Uterus (tissue), 4 donors: Measurements from ENCODE around the gene CUBN. TPM values are rescaled to one million over a fixed set of nuclear protein-coding genes. Genes with fewer than 3 reads are reported as not detected.
"Not testable (repeated sequence)": the region's sequence is repeated elsewhere in the genome, so short reads cannot be mapped to it uniquely, and the experiment has no call there.

Source experiments
- DNase-seq, 2 donors: peaks; one replicate each; pipeline ENCODE4 v3.0.0-alpha.2; 2019 to 2020
- H3K27ac ChIP-seq, 2 donors: fragments of 200-600 bp; sonication (generic); 1 replicate in 1 of 2; 2 replicates in 1 of 2; pipeline ENCODE4 v1.5.1; 2016 to 2018
- H3K27me3 ChIP-seq, 2 donors: fragments of 200-600 bp; sonication (generic); one replicate each; pipeline ENCODE4 v1.5.1; 2018 to 2019; ENCODE audit warnings: control low read depth in 1 of 2
- H3K36me3 ChIP-seq, 2 donors: fragments of 200-600 bp; sonication (generic); one replicate each; pipeline ENCODE4 v1.5.1; 2019; ENCODE audit warnings: control low read depth in 1 of 2
- H3K4me1 ChIP-seq, 2 donors: fragments of 200-600 bp; sonication (generic); one replicate each; pipeline ENCODE4 v1.5.1; 2018 to 2019; ENCODE audit warnings: control low read depth in 1 of 2
- H3K4me3 ChIP-seq, 2 donors: fragments of 200-600 bp; sonication (generic); 1 replicate in 1 of 2; 2 replicates in 1 of 2; pipeline ENCODE4 v1.5.1; 2018 to 2019; ENCODE audit warnings: mild to moderate bottlenecking in 1 of 2
- H3K9me3 ChIP-seq, 2 donors: fragments of 200-600 bp; sonication (generic); one replicate each; pipeline ENCODE4 v1.5.1; 2019; ENCODE audit warnings: control low read depth in 1 of 2
- CTCF ChIP-seq, 4 experiments: fragments of 200-600 bp in 2 of 4; fragments of 450-650 bp in 2 of 4; sonication (generic) in 2 of 4; IDR thresholded peaks; one replicate each; pipeline ENCODE4 v1.5.1; 2016 to 2019; ENCODE audit warnings: antibody characterized with exemption in 4 of 4, mild to moderate bottlenecking in 2 of 4, moderate library complexity in 1 of 4
- POLR2A ChIP-seq, 2 donors: fragments of 450-650 bp; IDR thresholded peaks; one replicate each; pipeline ENCODE4 v1.6.1; 2016; ENCODE audit warnings: antibody characterized with exemption in 2 of 2, mild to moderate bottlenecking in 1 of 2, moderate library complexity in 1 of 2
- intact Hi-C: fragments of 100-400 bp; cut with DNase I; formaldehyde crosslinking; loops from one replicate; pipeline ENCODE4 v1.15.1; 2023; ENCODE audit warnings: low total_unique reads
- total RNA-seq, 4 donors: library from RNA; depleted of rRNA in 3 of 4; stranded (reverse); fragments of >200 nt in 3 of 4; gene quantifications; one replicate each; pipeline versions ENCODE4 v1.1.0 to v1.2.4, GENCODE V29; 2014 to 2023
- donor health status: DM: yes; HTN: yes; CAD: no.

Gene CUBN
- total RNA-seq, 4 donors from 2014 or later: 3.5 to 9.5 (median 5.1) TPM

- no peak for DNase-seq
- H3K27me3 ChIP-seq: no peaks in the 10 kb centered on the region
- intact Hi-C loops: no loop called here
- no peaks in the 10 kb centered on the region for H3K9me3 ChIP-seq
- H3K4me3 ChIP-seq: no peak overlapping the region
- H3K27ac ChIP-seq: no peak overlapping the region
- TF ChIP-seq CTCF (IDR thresholded peaks at IDR 0.05) (no peak), POLR2A (IDR thresholded peaks at IDR 0.05) (no peak)
- H3K4me1 ChIP-seq: no peaks in the 10 kb centered on the region
- no peaks in the 10 kb centered on the region for H3K36me3 ChIP-seq
Observed at GRCh38 chr10:17119845-17120244, 9.8 kb downstream of the CUBN start.

DNA sequence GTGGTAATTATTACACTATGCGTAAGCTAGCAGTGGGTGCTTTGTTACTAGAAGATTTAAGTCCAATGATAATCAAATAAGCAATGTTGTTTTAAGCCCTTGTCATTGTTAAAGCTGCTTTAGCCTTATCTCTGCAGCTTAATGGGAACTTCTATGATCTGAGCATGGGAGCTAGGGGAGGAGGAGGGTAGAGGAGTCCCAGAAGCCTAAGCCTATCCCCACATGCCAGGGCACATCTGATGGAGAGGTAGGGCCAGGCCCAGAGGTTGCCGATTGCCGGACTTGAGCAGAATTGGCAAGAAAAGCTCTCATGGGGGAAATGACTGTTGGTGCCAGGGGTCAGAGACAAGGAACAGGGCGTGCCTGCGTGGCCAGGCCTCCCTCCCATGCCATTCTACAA is 13.4 kb downstream of the CUBN start:
- no peak overlapping the region for H3K4me3 ChIP-seq
- no peak for TF ChIP-seq CTCF (IDR thresholded peaks at IDR 0.05)
- no peak for TF ChIP-seq POLR2A (IDR thresholded peaks at IDR 0.05)
- H3K36me3 ChIP-seq: no peaks in the 10 kb centered on the region
- DNase-seq: peak in 1 of 2 donors; percentile 28
- H3K27me3 ChIP-seq: no peaks in the 10 kb centered on the region
- H3K27ac ChIP-seq: no peak overlapping the region
- intact Hi-C loops: no loop called here
- no peaks in the 10 kb centered on the region for H3K4me1 ChIP-seq
- H3K9me3 ChIP-seq: no peaks in the 10 kb centered on the region

DNA sequence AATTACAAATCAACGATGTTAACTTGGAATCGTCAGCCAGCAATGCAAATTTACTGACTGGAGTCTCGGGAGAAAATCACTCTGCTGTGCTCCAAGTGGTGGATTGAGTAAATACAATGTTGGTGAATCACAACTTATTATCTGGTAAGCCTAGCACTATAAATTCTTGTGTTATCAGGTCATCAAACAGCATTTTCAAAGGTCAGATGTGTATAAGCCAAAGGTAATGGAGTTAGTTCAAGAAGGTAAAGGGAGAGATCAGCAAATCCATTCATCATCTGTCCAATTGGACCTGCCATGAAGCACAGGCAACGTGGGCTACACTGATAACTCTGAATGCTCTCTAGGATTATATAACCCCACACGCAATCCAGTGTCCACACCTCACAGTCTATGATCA is 13.9 kb downstream of the CUBN start:
- Histone ChIP-seq H3K4me3 (no peak overlapping the region), H3K27ac (no peak overlapping the region), H3K4me1 (no peaks in the 10 kb centered on the region), H3K36me3 (no peaks in the 10 kb centered on the region), H3K9me3 (no peaks in the 10 kb centered on the region), H3K27me3 (no peaks in the 10 kb centered on the region)
- intact Hi-C loops: no loop called here
- no peak for TF ChIP-seq POLR2A (IDR thresholded peaks at IDR 0.05)
- TF ChIP-seq CTCF (IDR thresholded peaks at IDR 0.05): no peak
- DNase-seq: no peak

DNA sequence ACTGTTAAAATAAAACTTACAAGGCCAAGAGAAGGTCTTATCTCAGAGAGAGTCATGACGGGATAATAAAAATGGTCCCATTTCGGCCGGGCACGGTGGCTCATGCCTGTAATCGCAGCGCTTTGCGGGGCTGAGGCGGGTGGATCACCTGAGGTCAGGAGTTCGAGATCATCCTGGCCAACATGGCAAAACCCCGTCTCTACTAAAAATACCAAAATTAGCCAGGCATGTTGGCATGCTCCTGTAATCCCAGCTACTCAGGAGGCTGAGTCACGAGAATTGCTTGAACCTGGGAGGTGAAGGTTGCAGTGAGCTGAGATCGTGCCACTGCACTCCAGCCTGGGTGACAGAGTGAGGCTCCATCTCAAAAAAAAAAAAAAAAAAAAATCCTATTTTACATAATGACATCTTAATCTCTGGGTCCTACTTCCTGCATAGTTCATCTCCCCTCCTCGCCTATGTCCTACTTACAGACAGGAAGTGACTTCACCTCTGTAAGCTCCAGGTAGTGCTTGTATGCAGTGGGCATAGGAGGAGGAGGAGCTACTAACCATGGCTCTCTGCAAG is 14.7 kb downstream of the CUBN start:
- DNase-seq, H3K36me3 ChIP-seq, intact Hi-C loops, H3K4me1 ChIP-seq, H3K9me3 ChIP-seq, H3K27me3 ChIP-seq, H3K27ac ChIP-seq, H3K4me3 ChIP-seq: not testable (repeated sequence)

- no peaks in the 10 kb centered on the region for H3K36me3 ChIP-seq
- H3K4me3 ChIP-seq: no peak overlapping the region
- H3K27ac ChIP-seq: no peak overlapping the region
- H3K27me3 ChIP-seq: no peaks in the 10 kb centered on the region
- intact Hi-C loops: no loop called here
- TF ChIP-seq CTCF (IDR thresholded peaks at IDR 0.05): no peak
- no peak for TF ChIP-seq POLR2A (IDR thresholded peaks at IDR 0.05)
- no peaks in the 10 kb centered on the region for H3K9me3 ChIP-seq
- peak; percentile 49 to 56 for DNase-seq
- no peaks in the 10 kb centered on the region for H3K4me1 ChIP-seq
Observed at GRCh38 chr10:17113889-17114540, 15.6 kb downstream of the CUBN start.
